Neural progenitor cell (in vitro differentiated cells): ENCODE measurements around the gene C3orf33. TPM values are rescaled to one million over a fixed set of nuclear protein-coding genes. Genes with fewer than 3 reads are reported as not detected.

ENCODE experiments used
- DNase-seq: peaks from one replicate; pipeline ENCODE4 v3.0.0-alpha.2; 2016; ENCODE audit warnings: low spot score
- H2AFZ ChIP-seq: fragments of 200-600 bp; sonication (generic); replicated peaks from 2 replicates; pipeline ENCODE4 v1.6.1; 2016; ENCODE audit warnings: antibody characterized with exemption
- H3F3A ChIP-seq: fragments of 200-600 bp; sonication (generic); 2 replicates; pipeline ENCODE4 v1.6.1; 2016; ENCODE audit warnings: antibody characterized with exemption, low read depth
- H3K27ac ChIP-seq: fragments of 200-600 bp; sonication (generic); 2 replicates; pipeline ENCODE4 v1.5.1; 2016; ENCODE audit warnings: mild to moderate bottlenecking
- H3K27me3 ChIP-seq: fragments of 200-600 bp; sonication (generic); 2 replicates; pipeline ENCODE4 v1.6.1; 2016; ENCODE audit warnings: mild to moderate bottlenecking, moderate library complexity
- H3K36me3 ChIP-seq: fragments of 200-600 bp; sonication (generic); 2 replicates; pipeline ENCODE4 v1.5.1; 2016
- H3K4me1 ChIP-seq: fragments of 200-600 bp; sonication (generic); 2 replicates; pipeline ENCODE4 v1.6.1; 2016; ENCODE audit warnings: mixed run types
- H3K4me2 ChIP-seq: fragments of 200-600 bp; sonication (generic); 2 replicates; pipeline ENCODE4 v1.6.1; 2016
- H3K4me3 ChIP-seq: fragments of 200-600 bp; sonication (generic); 2 replicates; pipeline ENCODE4 v1.5.1; 2016
- H3K79me2 ChIP-seq: fragments of 200-600 bp; sonication (generic); 2 replicates; pipeline ENCODE4 v1.6.1; 2016; ENCODE audit warnings: low read depth
- H3K9ac ChIP-seq: fragments of 200-600 bp; sonication (generic); 2 replicates; pipeline ENCODE4 v1.6.1; 2016
- H3K9me3 ChIP-seq: fragments of 200-600 bp; sonication (generic); 2 replicates; pipeline ENCODE4 v1.5.1; 2016; ENCODE audit warnings: low read depth
- H4K20me1 ChIP-seq: fragments of 200-600 bp; sonication (generic); 2 replicates; pipeline ENCODE4 v1.6.1; 2016; ENCODE audit warnings: low read depth
- H3K27ac Mint-ChIP-seq: 3 replicates; pipeline ENCODE4 v1.8.0; 2021; ENCODE audit warnings: mixed read lengths
- H3K27me3 Mint-ChIP-seq: 2 replicates; pipeline ENCODE4 v1.8.0; 2022; ENCODE audit warnings: low read depth, mild to moderate bottlenecking, inconsistent platforms, moderate library complexity, mixed read lengths; ENCODE audit not compliant: insufficient read depth
- H3K36me3 Mint-ChIP-seq: 3 replicates; pipeline ENCODE4 v1.8.0; 2021; ENCODE audit warnings: mixed read lengths
- H3K4me1 Mint-ChIP-seq: 3 replicates; pipeline ENCODE4 v1.8.0; 2021; ENCODE audit warnings: mixed read lengths
- H3K4me3 Mint-ChIP-seq: 3 replicates; pipeline ENCODE4 v1.8.0; 2021; ENCODE audit warnings: mild to moderate bottlenecking, moderate library complexity, mixed read lengths
- H3K9me3 Mint-ChIP-seq: 3 replicates; pipeline ENCODE4 v1.8.0; 2020; ENCODE audit warnings: mixed read lengths
- CTCF ChIP-seq: fragments of 200-600 bp; sonication (generic); IDR thresholded peaks from 2 replicates; pipeline ENCODE4 v1.5.1; 2017; ENCODE audit warnings: antibody characterized with exemption, mild to moderate bottlenecking
- EZH2 ChIP-seq: fragments of 200-600 bp; sonication (generic); IDR thresholded peaks from 2 replicates; pipeline ENCODE4 v1.6.1; 2017; ENCODE audit warnings: antibody characterized with exemption, mild to moderate bottlenecking, moderate library complexity
- EZH2phosphoT487 ChIP-seq: fragments of 200-600 bp; sonication (generic); IDR thresholded peaks from 2 replicates; pipeline ENCODE4 v1.6.1; 2017; ENCODE audit warnings: antibody characterized with exemption
- total RNA-seq: library from RNA; depleted of rRNA; stranded (reverse); fragments of >200 nt; gene quantifications from 2 replicates; pipeline ENCODE4 v1.2.3, GENCODE V29; 2015; ENCODE audit warnings: low replicate concordance

C3orf33 gene
- total RNA-seq, 1 donor from 2014 or later = 13.5 TPM

- Mint-ChIP-seq H3K9me3 (peaks cover 1% of the 10 kb centered on the region), H3K27me3 (no peaks in the 10 kb centered on the region), H3K27ac (peak within 1 kb of the TSS; percentile 100), H3K4me3 (peak within 1 kb of the TSS; percentile 99), H3K36me3 (peaks cover 3% of the 10 kb centered on the region), H3K4me1 (peaks cover 76% of the 10 kb centered on the region)
- DNase-seq = peak; percentile 93
- peak; percentile 49 for TF ChIP-seq EZH2
- no peak for TF ChIP-seq CTCF
- Histone ChIP-seq H2AFZ (peak within 1 kb of the TSS; percentile 81), H4K20me1 (no peaks in the 10 kb centered on the region), H3K4me3 (peak within 1 kb of the TSS; percentile 93), H3F3A (peaks cover 52% of the 10 kb centered on the region), H3K27me3 (no peaks in the 10 kb centered on the region), H3K4me2 (peak within 1 kb of the TSS; percentile 89), H3K9ac (peak within 1 kb of the TSS; percentile 66), H3K27ac (peak within 1 kb of the TSS; percentile 91), H3K9me3 (no peaks in the 10 kb centered on the region), H3K36me3 (no peaks in the 10 kb centered on the region), H3K4me1 (peaks cover 76% of the 10 kb centered on the region), H3K79me2 (peaks cover 50% of the 10 kb centered on the region)
These were observed 61.3 kb downstream of the C3orf33 start, which contains the start of gene PLCH1 for GRCh38 chr3:155744626-155745324. TSS of gene PLCH1 (minus strand) at chr3:155745071. CDS start at chr3:155704224, 40,847 bp downstream.

- Histone ChIP-seq H3K4me2 (peak overlapping the region; percentile 89), H4K20me1 (no peaks in the 10 kb centered on the region), H3K36me3 (no peaks in the 10 kb centered on the region), H3K27ac (no peak overlapping the region), H2AFZ (peak overlapping the region; percentile 81), H3K4me1 (peaks cover 73% of the 10 kb centered on the region), H3F3A (peaks cover 52% of the 10 kb centered on the region), H3K9ac (peak overlapping the region; percentile 66), H3K9me3 (no peaks in the 10 kb centered on the region), H3K4me3 (peak overlapping the region; percentile 93), H3K79me2 (peaks cover 56% of the 10 kb centered on the region), H3K27me3 (no peaks in the 10 kb centered on the region)
- H3K4me3 Mint-ChIP-seq = peak overlapping the region; percentile 99
- H3K27ac Mint-ChIP-seq = peak overlapping the region; percentile 98
- DNase-seq = peak; percentile 93
- H3K9me3 Mint-ChIP-seq = peaks cover 2% of the 10 kb centered on the region
- H3K27me3 Mint-ChIP-seq = no peaks in the 10 kb centered on the region
- H3K36me3 Mint-ChIP-seq = peaks cover 7% of the 10 kb centered on the region
- TF ChIP-seq CTCF (no peak), EZH2 (no peak), EZH2phosphoT487 (no peak)
- peaks cover 76% of the 10 kb centered on the region for H3K4me1 Mint-ChIP-seq
These were observed 62.0 kb downstream of the C3orf33 start for GRCh38 chr3:155744010-155744625.

GRCh38 chr3:155743606-155744005 lies 62.5 kb downstream of the C3orf33 start:
- Mint-ChIP-seq H3K36me3 (peaks cover 9% of the 10 kb centered on the region), H3K9me3 (peaks cover 2% of the 10 kb centered on the region), H3K27ac (peak overlapping the region; percentile 98), H3K4me1 (peaks cover 76% of the 10 kb centered on the region), H3K27me3 (no peaks in the 10 kb centered on the region), H3K4me3 (peak overlapping the region; percentile 99)
- H3K4me1 ChIP-seq = peaks cover 68% of the 10 kb centered on the region
- no peak for DNase-seq
- no peaks in the 10 kb centered on the region for H3K36me3 ChIP-seq
- peak overlapping the region; percentile 93 for H3K4me3 ChIP-seq
- H4K20me1 ChIP-seq = no peaks in the 10 kb centered on the region
- H3F3A ChIP-seq = peaks cover 49% of the 10 kb centered on the region
- H3K4me2 ChIP-seq = peak overlapping the region; percentile 89
- no peak overlapping the region for H3K27ac ChIP-seq
- no peaks in the 10 kb centered on the region for H3K9me3 ChIP-seq
- peaks cover 61% of the 10 kb centered on the region for H3K79me2 ChIP-seq
- peak overlapping the region; percentile 42 for H3K9ac ChIP-seq
- peak overlapping the region; percentile 81 for H2AFZ ChIP-seq
- H3K27me3 ChIP-seq = no peaks in the 10 kb centered on the region
- no peak for TF ChIP-seq EZH2phosphoT487
- no peak for TF ChIP-seq CTCF
- TF ChIP-seq EZH2 = no peak
